GM20000 (cell line): ENCODE measurements around the gene LPCAT3.
A peak's percentile ranks its signal among the peaks of the same experiment; 100 is the strongest.

Experiments used
- DNase-seq: peaks from one replicate; pipeline ENCODE4 v3.0.0; 2012; ENCODE audit warnings: low spot score
- CTCF ChIP-seq: IDR thresholded peaks from 2 replicates; pipeline ENCODE4 v1.5.1; 2012; ENCODE audit warnings: mild to moderate bottlenecking, control low read depth; ENCODE audit errors: extremely low read depth, missing control alignments

The LPCAT3 gene

DNA sequence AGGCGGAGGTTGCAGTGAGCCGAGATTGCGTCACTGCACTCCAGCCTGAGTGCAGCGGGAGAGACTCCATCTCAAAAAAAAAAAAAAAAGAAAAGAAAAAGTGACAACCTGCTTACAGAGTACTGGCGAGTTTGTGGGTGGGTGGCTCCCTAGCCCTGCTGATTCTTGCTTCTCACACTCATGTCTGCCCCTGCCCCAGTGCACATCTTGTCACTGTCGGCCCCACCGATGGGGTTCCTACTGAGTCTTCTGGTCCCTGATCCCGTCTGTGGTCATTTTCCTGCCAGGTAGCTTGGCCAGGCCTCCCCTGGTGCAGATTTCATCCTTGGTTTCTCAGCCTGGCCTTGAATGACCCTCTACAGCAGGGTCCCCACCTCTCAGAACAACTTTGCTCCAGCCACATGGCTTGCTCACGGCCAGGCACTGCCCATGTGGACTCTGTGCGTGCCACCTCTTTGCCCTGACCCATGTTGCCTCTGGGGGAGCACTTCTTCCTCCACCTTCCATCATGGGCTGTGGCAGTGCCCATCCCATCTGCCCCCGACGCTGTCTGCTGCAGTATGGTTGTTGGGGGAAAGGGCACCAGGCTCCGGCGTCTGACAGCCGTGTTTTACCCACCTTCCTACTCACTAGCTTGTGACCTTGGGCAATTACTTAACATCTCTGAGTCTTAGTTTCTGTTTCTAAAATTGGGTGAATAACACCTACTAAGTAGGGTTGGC lies 69.2 kb downstream of the LPCAT3 start:
- no peak for DNase-seq
- TF ChIP-seq CTCF, result no peak

GRCh38 chr12:6947615-6948014 lies 70.7 kb downstream of the LPCAT3 start:
- no peak for TF ChIP-seq CTCF
- DNase-seq, result no peak

- TF ChIP-seq CTCF, result no peak
- no peak for DNase-seq
Measured at GRCh38 chr12:6946920-6947374, 71.3 kb downstream of the LPCAT3 start.

GRCh38 chr12:6946033-6946919 lies 72.0 kb downstream of the LPCAT3 start:
- no peak for TF ChIP-seq CTCF
- peak; percentile 69 for DNase-seq

DNA sequence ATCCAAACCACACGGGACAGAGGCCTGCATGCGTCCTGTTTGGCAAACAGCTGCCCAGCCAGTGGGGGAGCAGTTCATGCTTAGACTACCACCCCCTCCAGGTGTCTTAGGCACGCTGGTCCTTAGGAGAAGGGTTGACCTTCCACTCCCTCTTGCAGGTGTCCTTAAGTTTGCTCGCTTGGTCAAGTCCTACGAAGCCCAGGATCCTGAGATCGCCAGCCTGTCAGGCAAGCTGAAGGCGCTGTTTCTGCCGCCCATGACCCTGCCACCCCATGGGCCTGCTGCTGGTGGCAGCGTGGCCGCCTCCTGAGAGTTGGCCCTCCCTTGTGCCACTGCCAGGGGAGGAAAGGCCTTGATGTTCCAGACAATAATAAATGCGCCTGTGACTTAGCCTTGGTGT lies 72.7 kb downstream of the LPCAT3 start:
- no peak for DNase-seq
- TF ChIP-seq CTCF, result no peak

- peak; percentile 96 for TF ChIP-seq CTCF
- DNase-seq, result peak; percentile 83
Measured at GRCh38 chr12:6944381-6945186, 73.7 kb downstream of the LPCAT3 start.
